OCI-LY1 (cell line): ENCODE data around the gene SMTNL1.

Experiments used
- H2AFZ ChIP-seq: fragments of 200-600 bp; sonication (generic), shearing (Covaris generic); 2 replicates; pipeline ENCODE4 v1.6.0; 2014; ENCODE audit warnings: antibody characterized with exemption, mild to moderate bottlenecking, low read length
- H3F3A ChIP-seq: fragments of 200-600 bp; sonication (generic), shearing (Covaris generic); 2 replicates; pipeline ENCODE4 v1.6.0; 2014; ENCODE audit warnings: mild to moderate bottlenecking, antibody characterized with exemption, low read length, moderate library complexity; ENCODE audit not compliant: insufficient read depth
- H3K27ac ChIP-seq: fragments of 200-600 bp; sonication (generic); 2 replicates; pipeline ENCODE4 v1.5.1; 2014; ENCODE audit warnings: low read length, mixed run types, mild to moderate bottlenecking, low read depth; ENCODE audit not compliant: poor library complexity, severe bottlenecking
- H3K27me3 ChIP-seq: fragments of 200-600 bp; sonication (generic); 2 replicates; pipeline ENCODE4 v1.6.0; 2014; ENCODE audit warnings: antibody characterized with exemption, mild to moderate bottlenecking, low read length, moderate library complexity; ENCODE audit not compliant: insufficient read depth
- H3K36me3 ChIP-seq: fragments of 200-600 bp; sonication (generic); 2 replicates; pipeline ENCODE4 v1.6.1; 2014; ENCODE audit warnings: mild to moderate bottlenecking, antibody characterized with exemption, low read length, moderate library complexity, mixed read lengths; ENCODE audit not compliant: insufficient read depth
- H3K4me1 ChIP-seq: fragments of 200-600 bp; sonication (generic); 2 replicates; pipeline ENCODE4 v1.5.1; 2014; ENCODE audit warnings: mild to moderate bottlenecking, low read length, moderate library complexity; ENCODE audit not compliant: insufficient read depth, severe bottlenecking
- H3K4me2 ChIP-seq: fragments of 200-600 bp; sonication (generic), shearing (Covaris generic); 2 replicates; pipeline ENCODE4 v1.6.1; 2014; ENCODE audit warnings: low read length
- H3K4me3 ChIP-seq: fragments of 200-600 bp; sonication (generic); 2 replicates; pipeline ENCODE4 v1.5.1; 2014; ENCODE audit warnings: low read length, low read depth, mild to moderate bottlenecking, mixed read lengths; ENCODE audit not compliant: poor library complexity, severe bottlenecking
- H3K79me2 ChIP-seq: fragments of 200-600 bp; shearing (Covaris generic); 2 replicates; pipeline ENCODE4 v1.6.1; 2016; ENCODE audit warnings: mixed run types, low read length, mixed read lengths; ENCODE audit not compliant: insufficient read depth
- H3K9ac ChIP-seq: fragments of 200-600 bp; sonication (generic), shearing (Covaris generic); 2 replicates; pipeline ENCODE4 v1.6.1; 2014; ENCODE audit warnings: mild to moderate bottlenecking, low read length, mixed read lengths
- H3K9me2 ChIP-seq: fragments of 200-600 bp; sonication (generic), shearing (Covaris generic); 2 replicates; pipeline ENCODE4 v1.6.1; 2014; ENCODE audit warnings: low read depth, mild to moderate bottlenecking, low read length, mixed read lengths
- H3K9me3 ChIP-seq: fragments of 200-600 bp; shearing (Covaris generic); 2 replicates; pipeline ENCODE4 v1.6.1; 2014; ENCODE audit warnings: low read length, mixed read lengths
- H4K20me1 ChIP-seq: fragments of 200-600 bp; sonication (generic), shearing (Covaris generic); 2 replicates; pipeline ENCODE4 v1.6.0; 2016; ENCODE audit warnings: mild to moderate bottlenecking, low read length; ENCODE audit not compliant: insufficient read depth
- CTCF ChIP-seq: fragments of 200-600 bp; sonication (generic), shearing (Covaris generic); IDR thresholded peaks from 2 replicates; pipeline ENCODE4 v1.5.1; 2017; ENCODE audit warnings: mild to moderate bottlenecking, antibody characterized with exemption, low read length, moderate library complexity, mixed read lengths
- EZH2 ChIP-seq: fragments of 200-600 bp; sonication (generic), shearing (Covaris generic); IDR thresholded peaks from 2 replicates; pipeline ENCODE4 v1.8.0; 2017; ENCODE audit warnings: borderline replicate concordance, mixed run types, mild to moderate bottlenecking, antibody characterized with exemption, low read length, moderate library complexity, mixed read lengths

Gene SMTNL1

GRCh38 chr11:57511741-57512430, 25.5 kb upstream of the SMTNL1 start:
- TF ChIP-seq EZH2, result no peak
- TF ChIP-seq CTCF, result no peak
- Histone ChIP-seq H3K4me1 (peaks cover 33% of the 10 kb centered on the region), H3K9me3 (no peaks in the 10 kb centered on the region), H4K20me1 (no peaks in the 10 kb centered on the region), H3K9me2 (no peaks in the 10 kb centered on the region), H3F3A (no peaks in the 10 kb centered on the region), H3K27me3 (no peaks in the 10 kb centered on the region), H2AFZ (no peak overlapping the region), H3K4me2 (peak overlapping the region; percentile 88), H3K9ac (peak overlapping the region; percentile 82; the same call in 1 of the 2 replicates), H3K79me2 (no peaks in the 10 kb centered on the region), H3K36me3 (peaks cover 11% of the 10 kb centered on the region; the same call in 1 of the 2 replicates), H3K27ac (peak overlapping the region; percentile 77), H3K4me3 (peak overlapping the region; percentile 83)

GRCh38 chr11:57512646-57513451, 24.5 kb upstream of the SMTNL1 start:
- Histone ChIP-seq H3K36me3 (peaks cover 7% of the 10 kb centered on the region; the same call in 1 of the 2 replicates), H3K9ac (peak overlapping the region; percentile 82; the same call in 1 of the 2 replicates), H3K9me3 (no peaks in the 10 kb centered on the region), H3K4me2 (peak overlapping the region; percentile 88), H3K4me1 (peaks cover 33% of the 10 kb centered on the region), H2AFZ (no peak overlapping the region), H3K9me2 (no peaks in the 10 kb centered on the region), H3K27ac (peak overlapping the region; percentile 77), H3K27me3 (no peaks in the 10 kb centered on the region), H3K79me2 (no peaks in the 10 kb centered on the region), H4K20me1 (no peaks in the 10 kb centered on the region), H3K4me3 (peak overlapping the region; percentile 83), H3F3A (no peaks in the 10 kb centered on the region)
- TF ChIP-seq EZH2 (no peak), CTCF (no peak)

GRCh38 chr11:57513452-57513795, 24.0 kb upstream of the SMTNL1 start:
- H3F3A ChIP-seq, result no peaks in the 10 kb centered on the region
- no peaks in the 10 kb centered on the region for H3K9me2 ChIP-seq
- peak overlapping the region; percentile 82; the same call in 1 of the 2 replicates for H3K9ac ChIP-seq
- peaks cover 6% of the 10 kb centered on the region; the same call in 1 of the 2 replicates for H3K36me3 ChIP-seq
- H3K4me2 ChIP-seq, result peak overlapping the region; percentile 88
- peak overlapping the region; percentile 83 for H3K4me3 ChIP-seq
- H2AFZ ChIP-seq, result no peak overlapping the region
- H4K20me1 ChIP-seq, result no peaks in the 10 kb centered on the region
- H3K27ac ChIP-seq, result peak overlapping the region; percentile 77
- TF ChIP-seq CTCF (no peak), EZH2 (no peak)
- no peaks in the 10 kb centered on the region for H3K9me3 ChIP-seq
- H3K79me2 ChIP-seq, result no peaks in the 10 kb centered on the region
- no peaks in the 10 kb centered on the region for H3K27me3 ChIP-seq
- H3K4me1 ChIP-seq, result peaks cover 33% of the 10 kb centered on the region
